Keratinocyte (primary cell): Measurements from ENCODE around the gene DIAPH2. TPM values are rescaled to one million over a fixed set of nuclear protein-coding genes. Genes with fewer than 3 reads are reported as not detected.

Source experiments
- DNase-seq: peaks from one replicate; pipeline ENCODE4 v3.0.0-alpha.2; 2011; ENCODE audit warnings: low read depth, missing footprints, low spot score
- FAIRE-seq: peaks from 2 replicates; lab custom pipeline; 2011; peaks lifted over from hg19 to GRCh38; lab: Jason Lieb, UNC
- H2AFZ ChIP-seq: 2 replicates; pipeline ENCODE4 v1.6.0; 2012; ENCODE audit warnings: low read length, control low read depth, inconsistent platforms; ENCODE audit not compliant: control insufficient read depth
- H3K27ac ChIP-seq: 2 replicates; pipeline ENCODE4 v1.5.1; 2011; ENCODE audit warnings: low read length; ENCODE audit not compliant: control insufficient read depth, insufficient read depth
- H3K27me3 ChIP-seq: 3 replicates; pipeline ENCODE4 v1.6.0; 2011; ENCODE audit warnings: low read length; ENCODE audit not compliant: control insufficient read depth, insufficient read depth; ENCODE audit errors: extremely low read depth
- H3K36me3 ChIP-seq, 2 experiments: 2 replicates in 1 of 2; 3 replicates in 1 of 2; pipeline ENCODE4 v1.5.1; 2011; ENCODE audit warnings: low read length in 2 of 2, mild to moderate bottlenecking in 1 of 2; ENCODE audit not compliant: control insufficient read depth in 2 of 2, insufficient read depth in 2 of 2; ENCODE audit errors: extremely low read depth in 1 of 2
- H3K4me1 ChIP-seq: 3 replicates; pipeline ENCODE4 v1.5.1; 2011; ENCODE audit warnings: low read length; ENCODE audit not compliant: control insufficient read depth, insufficient read depth; ENCODE audit errors: extremely low read depth
- H3K4me2 ChIP-seq: 3 replicates; pipeline ENCODE4 v1.6.0; 2011; ENCODE audit warnings: low read depth, low read length; ENCODE audit not compliant: control insufficient read depth, insufficient read depth; ENCODE audit errors: extremely low read depth
- H3K4me3 ChIP-seq, 3 experiments: fragments of 200-600 bp in 1 of 3; sonication (generic) in 1 of 3; 2 replicates in 2 of 3; 3 replicates in 1 of 3; pipeline ENCODE4 v1.5.1; 2011 to 2016; ENCODE audit warnings: low read length in 3 of 3, mild to moderate bottlenecking in 3 of 3, control low read depth in 2 of 3, inconsistent platforms in 1 of 3, low read depth in 1 of 3, mixed read lengths in 1 of 3, mixed run types in 1 of 3, moderate library complexity in 1 of 3; ENCODE audit not compliant: control insufficient read depth in 2 of 3, insufficient read depth in 2 of 3; ENCODE audit errors: extremely low read depth in 1 of 3
- H3K79me2 ChIP-seq: 2 replicates; pipeline ENCODE4 v1.6.0; 2012; ENCODE audit warnings: low read length; ENCODE audit not compliant: control insufficient read depth, insufficient read depth
- H3K9ac ChIP-seq: 3 replicates; pipeline ENCODE4 v1.6.0; 2011; ENCODE audit warnings: low read length; ENCODE audit not compliant: control insufficient read depth, insufficient read depth; ENCODE audit errors: extremely low read depth
- H3K9me1 ChIP-seq: 3 replicates; pipeline ENCODE4 v1.6.0; 2011; ENCODE audit warnings: low read length; ENCODE audit not compliant: control insufficient read depth, insufficient read depth; ENCODE audit errors: extremely low read depth
- H3K9me3 ChIP-seq: 2 replicates; pipeline ENCODE4 v1.5.1; 2012; ENCODE audit warnings: low read depth, low read length; ENCODE audit not compliant: control insufficient read depth
- H4K20me1 ChIP-seq: 3 replicates; pipeline ENCODE4 v1.6.0; 2011; ENCODE audit warnings: low read length; ENCODE audit not compliant: control insufficient read depth, insufficient read depth; ENCODE audit errors: extremely low read depth
- EZH2 ChIP-seq: IDR thresholded peaks from one replicate; pipeline ENCODE4 v1.6.1; 2012; ENCODE audit warnings: inconsistent platforms, mild to moderate bottlenecking, low read length, moderate library complexity
- dilution Hi-C: fragments of 300-500 bp; cut with MboI; formaldehyde crosslinking; loops from one replicate; pipeline ENCODE4 v1.7.0; 2020; ENCODE audit warnings: low sequenced_read_pairs; ENCODE audit not compliant: extremely low pct_ligation_motif_present
- polyA plus RNA-seq, 5 experiments: library from polyadenylated mRNA; depleted of rRNA in 3 of 5; stranded (reverse) in 3 of 5; stranded (forward) in 1 of 5; unstranded in 1 of 5; fragments of >200 nt; gene quantifications; 1 replicate in 1 of 5; 2 replicates in 3 of 5; 3 replicates in 1 of 5; pipeline versions ENCODE4 v1.2.1 to v1.2.3, GENCODE V29; 2011 to 2012; ENCODE audit warnings: missing spikeins in 2 of 5, low read depth in 1 of 5, low replicate concordance in 1 of 5
- TF ChIP-seq, protein P1 (sequence below), 3 experiments: IDR thresholded peaks in 1 of 3; conservative IDR thresholded peaks in 1 of 3; optimal IDR thresholded peaks in 1 of 3; 2 replicates in 2 of 3; 3 replicates in 1 of 3; pipeline versions ENCODE3 to v1.5.1; 2011; ENCODE audit warnings: low read length in 3 of 3, mild to moderate bottlenecking in 3 of 3, moderate library complexity in 2 of 3, control low read depth in 1 of 3, inconsistent platforms in 1 of 3; ENCODE audit not compliant: insufficient read depth in 2 of 3; ENCODE audit errors: extremely low read depth in 1 of 3

The DIAPH2 gene
- polyA plus RNA-seq, 1 donor (not counting 4 experiments of a cell fraction or from before 2014, with no cell fraction given), result 7.4 TPM

DNA sequence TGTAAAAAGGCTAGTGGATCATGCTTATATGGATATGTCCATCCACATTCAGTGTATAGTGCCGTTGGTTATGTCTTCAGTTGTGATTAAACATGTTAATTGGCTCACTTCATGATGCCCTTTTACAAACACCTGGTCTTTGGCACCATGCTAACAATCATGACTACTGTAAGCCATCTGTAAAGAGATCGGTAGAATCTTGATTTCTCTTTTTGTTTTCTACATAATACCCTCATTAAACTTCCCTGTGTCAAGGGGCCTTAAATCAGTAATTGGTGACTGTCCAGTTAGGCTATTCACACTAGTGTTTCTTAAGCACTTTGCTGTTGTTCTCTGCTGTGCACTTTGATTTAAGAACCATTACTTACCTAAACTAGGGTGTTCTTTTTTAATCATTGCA is 674.3 kb downstream of the DIAPH2 start:
- no peaks in the 10 kb centered on the region for H3K36me3 ChIP-seq
- H3K9me1 ChIP-seq, result no peaks in the 10 kb centered on the region
- dilution Hi-C loops, result no loop called here
- no peaks in the 10 kb centered on the region for H4K20me1 ChIP-seq
- H2AFZ ChIP-seq, result no peak overlapping the region
- no peaks in the 10 kb centered on the region for H3K4me1 ChIP-seq
- no peaks in the 10 kb centered on the region for H3K27me3 ChIP-seq
- no peaks in the 10 kb centered on the region for H3K9me3 ChIP-seq
- no peak overlapping the region for H3K4me3 ChIP-seq
- H3K9ac ChIP-seq, result no peak overlapping the region
- DNase-seq (no peak), FAIRE-seq (no peak)
- TF ChIP-seq, protein P1, sequence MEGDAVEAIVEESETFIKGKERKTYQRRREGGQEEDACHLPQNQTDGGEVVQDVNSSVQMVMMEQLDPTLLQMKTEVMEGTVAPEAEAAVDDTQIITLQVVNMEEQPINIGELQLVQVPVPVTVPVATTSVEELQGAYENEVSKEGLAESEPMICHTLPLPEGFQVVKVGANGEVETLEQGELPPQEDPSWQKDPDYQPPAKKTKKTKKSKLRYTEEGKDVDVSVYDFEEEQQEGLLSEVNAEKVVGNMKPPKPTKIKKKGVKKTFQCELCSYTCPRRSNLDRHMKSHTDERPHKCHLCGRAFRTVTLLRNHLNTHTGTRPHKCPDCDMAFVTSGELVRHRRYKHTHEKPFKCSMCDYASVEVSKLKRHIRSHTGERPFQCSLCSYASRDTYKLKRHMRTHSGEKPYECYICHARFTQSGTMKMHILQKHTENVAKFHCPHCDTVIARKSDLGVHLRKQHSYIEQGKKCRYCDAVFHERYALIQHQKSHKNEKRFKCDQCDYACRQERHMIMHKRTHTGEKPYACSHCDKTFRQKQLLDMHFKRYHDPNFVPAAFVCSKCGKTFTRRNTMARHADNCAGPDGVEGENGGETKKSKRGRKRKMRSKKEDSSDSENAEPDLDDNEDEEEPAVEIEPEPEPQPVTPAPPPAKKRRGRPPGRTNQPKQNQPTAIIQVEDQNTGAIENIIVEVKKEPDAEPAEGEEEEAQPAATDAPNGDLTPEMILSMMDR (optimal IDR thresholded peaks at IDR 0.05 in 1 of 3, IDR thresholded peaks at IDR 0.05 in 1 of 3, conservative IDR thresholded peaks at IDR 0.05 in 1 of 3; ENCODE audit: extremely low read depth in 1 of 3, insufficient read depth in 2 of 3, low read length in 3 of 3), result no peak
- no peak for TF ChIP-seq EZH2
- H3K27ac ChIP-seq, result no peak overlapping the region
- no peaks in the 10 kb centered on the region for H3K79me2 ChIP-seq
- H3K4me2 ChIP-seq, result no peak overlapping the region

DNA sequence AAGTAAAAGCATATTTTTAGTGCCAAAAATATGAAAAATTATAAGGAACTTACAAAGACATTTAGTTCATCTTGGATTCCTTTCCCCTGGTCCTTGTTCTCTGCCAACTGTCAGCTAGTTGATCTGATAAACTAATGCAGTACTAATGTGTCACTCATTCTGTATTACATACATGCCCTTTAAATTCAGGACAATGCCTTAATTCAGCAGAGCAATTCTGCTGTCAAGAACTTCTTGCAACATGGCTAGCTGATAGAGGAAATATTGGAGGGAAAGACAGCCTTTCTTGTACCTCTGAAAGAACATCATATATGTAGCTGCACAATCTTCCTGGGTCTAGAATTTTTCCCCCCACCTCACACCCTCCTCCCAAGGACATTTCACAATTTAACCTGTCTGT is 679.2 kb downstream of the DIAPH2 start:
- Histone ChIP-seq H3K4me3 (no peak overlapping the region), H3K36me3 (no peaks in the 10 kb centered on the region), H3K9me3 (no peaks in the 10 kb centered on the region), H3K79me2 (no peaks in the 10 kb centered on the region), H3K27ac (no peak overlapping the region), H4K20me1 (no peaks in the 10 kb centered on the region), H3K4me2 (no peak overlapping the region), H3K27me3 (no peaks in the 10 kb centered on the region), H2AFZ (no peak overlapping the region), H3K4me1 (no peaks in the 10 kb centered on the region), H3K9me1 (no peaks in the 10 kb centered on the region), H3K9ac (no peak overlapping the region)
- FAIRE-seq (no peak), DNase-seq (no peak)
- TF ChIP-seq, protein P1 (optimal IDR thresholded peaks at IDR 0.05 in 1 of 3, IDR thresholded peaks at IDR 0.05 in 1 of 3, conservative IDR thresholded peaks at IDR 0.05 in 1 of 3; ENCODE audit: extremely low read depth in 1 of 3, insufficient read depth in 2 of 3, low read length in 3 of 3), result no peak
- no peak for TF ChIP-seq EZH2
- dilution Hi-C loops, result no loop called here
